ENCODE measurements around the gene HCN4.

Gene HCN4

DNA sequence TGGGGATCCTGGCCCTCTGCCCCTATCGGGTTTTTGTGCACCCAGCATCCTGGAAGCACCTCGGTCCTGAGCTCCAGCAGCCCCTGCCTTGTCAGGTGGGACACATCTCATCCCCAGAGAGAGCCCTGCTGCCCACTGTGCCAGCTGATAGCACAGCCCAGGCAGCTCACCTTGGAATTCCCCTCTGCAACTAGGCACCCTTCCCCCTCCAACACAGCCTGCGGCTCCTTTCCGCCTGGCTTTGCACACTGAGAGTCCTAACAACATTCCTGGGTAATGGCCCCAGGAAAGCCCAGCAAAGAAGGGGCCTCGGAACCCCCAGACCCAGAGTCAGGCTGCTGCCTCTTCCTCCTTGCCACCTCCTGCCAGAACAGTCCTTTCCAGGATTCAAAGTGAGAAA is 5.9 kb downstream of the HCN4 start:
- intact Hi-C loops (cut with DNase I; ENCODE audit: low total_unique reads): no loop called here
- Histone ChIP-seq H3K4me1 (peaks cover 0 to 10% (median 6%) of the 10 kb centered on the region in 4 donors), H3K27ac (no peak overlapping the region), H3K27me3 (peaks cover 0 to 82% of the 10 kb centered on the region in 2 donors), H3K9me3 (no peaks in the 10 kb centered on the region), H3K4me3 (no peak overlapping the region), H3K36me3 (no peaks in the 10 kb centered on the region)
- TF ChIP-seq, protein P1, sequence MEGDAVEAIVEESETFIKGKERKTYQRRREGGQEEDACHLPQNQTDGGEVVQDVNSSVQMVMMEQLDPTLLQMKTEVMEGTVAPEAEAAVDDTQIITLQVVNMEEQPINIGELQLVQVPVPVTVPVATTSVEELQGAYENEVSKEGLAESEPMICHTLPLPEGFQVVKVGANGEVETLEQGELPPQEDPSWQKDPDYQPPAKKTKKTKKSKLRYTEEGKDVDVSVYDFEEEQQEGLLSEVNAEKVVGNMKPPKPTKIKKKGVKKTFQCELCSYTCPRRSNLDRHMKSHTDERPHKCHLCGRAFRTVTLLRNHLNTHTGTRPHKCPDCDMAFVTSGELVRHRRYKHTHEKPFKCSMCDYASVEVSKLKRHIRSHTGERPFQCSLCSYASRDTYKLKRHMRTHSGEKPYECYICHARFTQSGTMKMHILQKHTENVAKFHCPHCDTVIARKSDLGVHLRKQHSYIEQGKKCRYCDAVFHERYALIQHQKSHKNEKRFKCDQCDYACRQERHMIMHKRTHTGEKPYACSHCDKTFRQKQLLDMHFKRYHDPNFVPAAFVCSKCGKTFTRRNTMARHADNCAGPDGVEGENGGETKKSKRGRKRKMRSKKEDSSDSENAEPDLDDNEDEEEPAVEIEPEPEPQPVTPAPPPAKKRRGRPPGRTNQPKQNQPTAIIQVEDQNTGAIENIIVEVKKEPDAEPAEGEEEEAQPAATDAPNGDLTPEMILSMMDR (IDR thresholded peaks at IDR 0.05): no peak
- no peak for DNase-seq

DNA sequence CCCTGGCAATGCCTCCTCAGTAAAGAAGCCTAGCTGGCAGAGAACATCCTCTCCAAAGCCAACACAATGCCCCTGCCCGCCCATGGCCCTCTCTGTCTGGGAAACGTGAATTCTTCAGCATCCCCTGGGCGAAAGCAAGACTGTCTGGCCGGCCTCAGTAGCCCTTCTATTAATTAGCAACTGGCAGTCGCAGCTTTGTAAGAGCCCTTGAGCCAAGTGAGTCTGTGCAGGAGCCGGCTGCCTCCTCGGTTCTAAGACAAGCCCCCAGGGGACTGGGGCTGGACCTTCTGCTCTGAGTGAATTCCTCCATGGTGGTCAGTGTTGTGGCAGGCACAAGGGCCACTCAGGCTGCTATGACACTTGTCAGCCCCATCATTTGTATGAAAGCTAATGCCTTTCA is 7.4 kb downstream of the HCN4 start:
- H3K4me3 ChIP-seq: no peak overlapping the region
- H3K27ac ChIP-seq: no peak overlapping the region
- TF ChIP-seq, protein P1 (IDR thresholded peaks at IDR 0.05): no peak
- no peaks in the 10 kb centered on the region for H3K36me3 ChIP-seq
- intact Hi-C loops (cut with DNase I; ENCODE audit: low total_unique reads): no loop called here
- DNase-seq: no peak
- no peaks in the 10 kb centered on the region for H3K9me3 ChIP-seq
- H3K27me3 ChIP-seq: peaks cover 0 to 79% of the 10 kb centered on the region in 2 donors
- no peaks in the 10 kb centered on the region for H3K4me1 ChIP-seq

DNA sequence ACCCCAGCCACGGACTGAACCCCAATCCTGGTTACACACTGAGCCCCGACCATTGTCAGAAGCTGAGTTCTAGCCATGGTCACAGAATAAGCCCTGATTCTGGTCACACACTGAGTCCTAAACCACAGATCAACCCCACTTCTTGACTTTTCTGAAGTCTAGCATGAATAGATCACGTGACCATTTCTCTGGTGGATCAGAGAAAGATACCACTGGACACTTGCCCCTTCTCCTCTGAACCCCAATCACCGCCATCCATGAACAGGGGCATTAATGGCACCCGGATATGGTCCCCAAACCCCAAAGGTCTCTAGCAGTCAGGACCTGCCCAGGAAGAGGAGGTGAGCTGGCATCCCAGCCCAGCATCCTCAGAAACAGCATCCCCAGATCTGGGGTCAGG is 9.1 kb downstream of the HCN4 start:
- TF ChIP-seq, protein P1 (IDR thresholded peaks at IDR 0.05): no peak
- Histone ChIP-seq H3K27me3 (peaks cover 0 to 74% of the 10 kb centered on the region in 2 donors), H3K9me3 (no peaks in the 10 kb centered on the region), H3K4me1 (no peaks in the 10 kb centered on the region), H3K36me3 (no peaks in the 10 kb centered on the region), H3K4me3 (no peak overlapping the region), H3K27ac (no peak overlapping the region)
- DNase-seq: no peak
- intact Hi-C loops (cut with DNase I; ENCODE audit: low total_unique reads): no loop called here

DNA sequence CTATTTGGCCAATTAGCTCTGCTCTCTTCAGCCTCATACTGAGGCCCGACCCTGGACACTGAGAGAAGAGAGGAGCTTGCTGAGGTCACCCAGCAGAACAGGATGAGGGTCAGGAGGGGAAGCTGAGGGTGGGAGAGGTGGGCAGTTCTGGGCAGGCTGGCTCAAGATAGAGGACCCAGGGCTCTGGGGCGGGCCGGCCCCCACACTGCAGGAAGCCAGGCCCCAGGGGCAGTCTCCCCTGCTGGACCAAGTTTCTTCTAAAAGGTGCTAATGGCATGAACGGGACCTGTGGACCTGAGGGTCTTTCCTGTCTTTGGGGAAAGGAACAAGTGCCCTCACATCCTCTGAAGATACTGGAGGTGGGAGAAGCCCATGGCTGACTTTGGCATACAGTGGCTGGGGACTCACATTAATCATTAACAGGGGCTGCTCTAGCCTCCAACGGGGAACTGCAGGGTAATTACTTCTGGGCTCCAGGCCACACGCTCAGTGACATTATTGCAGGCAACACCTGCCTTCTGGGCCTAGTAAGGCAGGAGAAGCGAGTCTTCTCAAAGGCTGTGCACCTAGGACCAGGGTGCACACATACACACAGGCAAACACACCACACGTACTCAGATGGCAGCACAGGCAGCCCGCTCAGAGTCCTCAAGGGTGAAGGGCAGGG is 10.6 kb downstream of the HCN4 start:
- intact Hi-C loops (cut with DNase I; ENCODE audit: low total_unique reads): no loop called here

DNA sequence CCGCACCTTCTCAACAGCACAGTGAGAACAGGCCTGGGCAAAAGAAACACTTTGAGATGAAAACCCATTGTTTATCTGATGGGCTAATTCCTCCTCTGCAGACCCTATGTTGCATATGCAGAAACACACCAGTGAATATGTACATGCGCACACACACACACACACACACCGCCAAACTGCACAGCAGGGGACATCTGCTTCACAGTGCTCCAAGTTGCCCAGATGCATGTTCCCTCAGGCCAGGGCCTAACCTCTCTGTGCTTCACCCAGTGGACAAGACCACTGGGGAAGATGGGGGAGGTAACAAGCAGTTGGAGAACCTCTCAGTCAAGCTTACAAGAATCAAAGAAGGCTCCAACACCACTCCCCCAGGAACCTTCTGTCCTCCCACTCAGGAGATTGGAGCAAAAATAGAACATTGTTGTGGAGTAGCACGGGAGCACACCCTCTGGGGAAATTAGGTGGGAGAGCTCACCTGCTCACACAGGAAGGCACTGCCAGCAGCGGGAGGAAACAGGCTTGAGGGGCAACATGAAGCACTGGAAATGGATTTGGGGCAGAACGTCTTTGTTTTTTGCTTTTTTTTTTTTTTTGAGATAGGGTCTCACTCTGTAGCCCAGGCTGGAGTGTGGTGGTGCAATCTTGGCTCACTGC is 13.0 kb downstream of the HCN4 start:
- TF ChIP-seq, protein P1 (IDR thresholded peaks at IDR 0.05): no peak
- Histone ChIP-seq H3K4me1 (peaks cover 0 to 4% (median 0%) of the 10 kb centered on the region in 4 donors), H3K36me3 (no peaks in the 10 kb centered on the region), H3K27ac (no peak overlapping the region), H3K4me3 (no peak overlapping the region), H3K27me3 (peaks cover 0 to 51% of the 10 kb centered on the region in 2 donors), H3K9me3 (no peaks in the 10 kb centered on the region)
- DNase-seq: no peak
- intact Hi-C loops (cut with DNase I; ENCODE audit: low total_unique reads): no loop called here

More for the DNA sequence above, 10.6 kb downstream of the HCN4 start:
- H3K9me3 ChIP-seq: no peaks in the 10 kb centered on the region
- no peak overlapping the region for H3K27ac ChIP-seq
- H3K4me1 ChIP-seq: no peaks in the 10 kb centered on the region
- H3K27me3 ChIP-seq: peaks cover 0 to 71% of the 10 kb centered on the region in 2 donors
- no peak for DNase-seq
- no peaks in the 10 kb centered on the region for H3K36me3 ChIP-seq
- TF ChIP-seq, protein P1 (IDR thresholded peaks at IDR 0.05): no peak
- no peak overlapping the region for H3K4me3 ChIP-seq

All from tibial artery (tissue), 4 donors.